KG1 (cell line): Measurements from ENCODE around the gene TCF25.
"Not testable (repeated sequence)": the region's sequence is repeated elsewhere in the genome, so short reads cannot be mapped to it uniquely, and the experiment has no call there.

Source experiments
- DNase-seq: peaks from one replicate; lab custom pipeline; 2025; lab: John Stamatoyannopoulos, UW

TCF25 gene

DNA sequence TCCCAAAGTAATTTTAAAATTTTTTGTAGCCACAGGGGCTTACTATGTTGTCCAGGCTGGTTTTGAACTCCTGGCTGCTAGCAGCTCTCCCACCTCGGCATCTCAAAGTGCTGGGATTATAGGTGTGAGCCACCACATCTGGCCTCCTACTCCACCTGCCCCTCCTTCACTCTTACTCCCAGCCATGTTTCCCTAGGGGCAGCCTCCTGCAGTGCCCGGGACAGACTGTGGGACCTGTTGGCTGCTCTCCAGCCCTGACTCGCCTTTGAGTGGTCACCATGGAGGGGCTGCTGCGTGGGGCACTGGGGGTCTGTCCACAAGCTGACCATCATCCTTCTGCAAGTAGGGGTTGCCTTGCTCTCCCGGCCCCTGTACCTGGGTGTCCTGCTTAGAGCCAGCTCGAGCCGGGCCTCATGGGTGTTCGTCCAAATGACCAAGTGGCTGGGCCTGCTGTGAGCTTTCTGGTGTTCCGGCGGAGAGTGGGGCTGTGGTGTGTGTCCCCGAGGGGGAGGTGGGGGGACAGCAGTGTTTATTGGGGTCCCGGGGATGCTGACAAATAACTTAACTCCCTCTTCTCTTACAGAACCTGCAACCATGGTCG, 28.6 kb upstream of the TCF25 start:
- DNase-seq: no peak

DNA sequence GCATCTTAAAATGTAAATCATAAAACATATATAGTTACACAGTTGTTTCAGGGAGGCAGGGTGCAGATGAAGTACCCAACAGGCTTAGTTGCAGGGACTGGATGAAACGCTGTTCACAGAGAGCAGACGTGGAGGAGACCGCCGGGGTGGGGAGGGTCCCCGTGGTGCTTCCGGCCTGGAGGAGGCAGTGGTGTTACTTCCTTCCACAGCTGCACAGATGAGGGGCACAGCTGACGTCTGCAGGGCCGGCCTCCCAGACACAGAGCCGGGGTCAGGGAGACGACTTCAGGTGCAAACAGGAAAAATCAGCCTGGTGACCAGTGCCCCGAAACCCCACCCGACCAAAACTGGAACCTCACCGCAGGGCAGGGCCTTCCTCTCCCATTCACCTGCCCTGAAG, 28.0 kb upstream of the TCF25 start:
- no peak for DNase-seq

DNA sequence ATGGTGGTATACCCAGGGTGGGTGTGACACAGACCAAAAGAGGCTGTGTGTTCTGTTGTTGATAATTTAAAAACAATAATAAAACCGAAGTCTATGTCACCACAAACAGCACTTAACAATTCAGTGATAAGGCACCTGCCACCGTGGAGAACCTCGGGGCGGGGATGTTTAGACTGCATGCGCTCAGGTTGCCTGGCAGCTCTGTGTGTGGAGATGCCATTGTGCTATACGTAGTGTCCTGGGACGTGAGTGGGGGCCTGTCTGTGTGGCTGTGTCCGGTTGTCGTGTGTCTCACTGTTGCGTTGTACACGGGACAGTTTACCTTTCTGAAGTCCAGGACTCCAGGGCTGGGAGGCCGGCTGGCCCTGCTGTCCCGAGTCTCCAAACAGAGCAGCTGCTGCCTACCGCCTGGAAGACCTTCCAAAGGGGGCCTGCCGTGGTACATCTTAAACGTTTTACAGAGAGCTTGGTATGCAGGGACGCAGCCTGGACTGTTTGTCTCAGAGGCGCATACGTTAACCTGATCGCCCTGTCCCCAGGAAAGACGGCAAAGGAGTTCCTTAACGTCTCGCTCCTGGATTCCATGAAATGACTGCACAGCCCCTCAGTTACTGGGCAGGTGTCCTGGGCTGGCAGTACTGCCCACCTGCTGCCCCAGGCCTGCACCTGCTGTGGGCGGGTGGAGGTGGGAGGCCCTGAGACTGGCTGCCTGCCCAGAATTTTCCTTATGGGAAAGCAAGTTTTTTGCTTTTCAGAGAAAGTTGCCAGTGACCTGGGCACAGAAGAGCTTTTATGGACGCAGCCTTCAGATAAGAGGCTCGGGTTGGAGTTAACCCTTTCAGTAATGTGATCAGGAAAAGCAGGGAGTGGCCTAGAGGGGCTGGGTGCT, 26.1 kb upstream of the TCF25 start:
- DNase-seq: no peak

DNA sequence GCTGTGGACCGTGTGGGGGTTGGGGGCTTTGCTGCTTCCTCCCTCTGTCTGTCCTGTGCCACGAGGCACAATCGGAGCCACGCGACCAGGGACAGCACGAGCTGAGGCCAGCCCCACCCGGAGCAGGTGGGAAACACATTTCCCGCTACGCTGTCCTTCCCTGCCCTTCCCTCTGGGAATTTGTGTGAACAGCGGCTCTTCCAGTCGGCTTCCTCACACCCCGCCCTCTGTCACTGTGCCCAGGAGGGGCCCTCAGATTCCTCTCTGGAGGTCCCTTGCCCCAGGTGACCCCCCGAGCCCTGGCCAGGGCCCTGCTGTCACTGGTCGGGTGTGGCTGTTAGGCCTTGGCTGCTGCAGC, 25.5 kb upstream of the TCF25 start:
- DNase-seq: no peak

DNA sequence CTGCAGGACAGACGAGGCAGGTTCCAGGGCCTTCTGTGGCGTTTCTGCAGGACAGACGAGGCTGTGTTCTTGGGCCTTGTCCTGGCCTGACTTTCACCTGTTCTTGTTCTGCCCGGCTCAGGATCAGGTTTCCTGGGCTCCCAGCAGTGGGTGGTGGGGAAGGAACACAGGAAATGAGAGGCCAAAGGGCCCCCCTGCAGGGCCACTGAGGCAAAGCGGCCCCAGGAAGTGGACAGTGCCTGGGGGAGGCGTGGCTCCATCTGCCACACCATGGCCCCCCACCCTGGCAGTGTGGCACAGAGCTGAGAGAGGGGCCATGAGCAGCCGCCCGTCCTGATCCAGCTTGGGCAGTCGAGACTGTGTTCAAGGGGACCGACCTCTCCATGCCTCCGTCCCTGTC, 24.4 kb upstream of the TCF25 start:
- no peak for DNase-seq

- DNase-seq: no peak
Observed at GRCh38 chr16:89853306-89853993, 19.9 kb upstream of the TCF25 start.

GRCh38 chr16:89855301-89855945, 18.0 kb upstream of the TCF25 start:
- DNase-seq: no peak

- no peak for DNase-seq
Observed at GRCh38 chr16:89855986-89856385, 17.4 kb upstream of the TCF25 start.

DNA sequence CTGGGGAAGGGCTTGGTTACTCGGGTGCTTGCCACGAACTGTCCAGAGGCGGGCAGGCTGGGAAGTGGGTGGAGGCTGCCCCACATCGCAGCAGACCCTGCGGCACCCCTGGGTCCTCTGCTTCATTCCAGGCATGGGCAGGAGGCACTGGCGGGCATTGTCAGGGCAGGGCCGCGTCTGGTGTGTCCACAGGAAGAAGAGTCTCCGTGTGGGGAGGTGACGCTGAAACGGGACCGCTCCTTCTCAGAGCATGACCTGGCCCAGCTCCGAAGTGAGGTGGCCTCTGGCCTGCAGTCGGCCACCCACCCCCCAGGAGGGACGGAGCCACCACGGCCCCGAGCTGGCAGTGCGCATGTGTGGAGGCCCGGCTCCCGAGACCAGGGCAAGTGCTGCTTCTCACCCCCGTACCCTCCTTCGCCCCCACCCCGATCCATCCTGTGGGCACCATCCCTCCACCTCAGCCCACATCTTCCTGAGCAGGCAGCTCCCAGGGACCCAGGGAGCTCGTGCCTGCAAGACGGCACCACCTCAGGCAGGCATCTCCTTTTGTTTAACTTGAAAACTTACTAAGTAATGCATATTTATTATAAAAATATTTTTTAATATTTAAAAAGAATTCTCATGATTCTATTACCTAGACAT, 14.3 kb upstream of the TCF25 start:
- DNase-seq: no peak

GRCh38 chr16:89859615-89860007, 13.8 kb upstream of the TCF25 start:
- DNase-seq: no peak

DNA sequence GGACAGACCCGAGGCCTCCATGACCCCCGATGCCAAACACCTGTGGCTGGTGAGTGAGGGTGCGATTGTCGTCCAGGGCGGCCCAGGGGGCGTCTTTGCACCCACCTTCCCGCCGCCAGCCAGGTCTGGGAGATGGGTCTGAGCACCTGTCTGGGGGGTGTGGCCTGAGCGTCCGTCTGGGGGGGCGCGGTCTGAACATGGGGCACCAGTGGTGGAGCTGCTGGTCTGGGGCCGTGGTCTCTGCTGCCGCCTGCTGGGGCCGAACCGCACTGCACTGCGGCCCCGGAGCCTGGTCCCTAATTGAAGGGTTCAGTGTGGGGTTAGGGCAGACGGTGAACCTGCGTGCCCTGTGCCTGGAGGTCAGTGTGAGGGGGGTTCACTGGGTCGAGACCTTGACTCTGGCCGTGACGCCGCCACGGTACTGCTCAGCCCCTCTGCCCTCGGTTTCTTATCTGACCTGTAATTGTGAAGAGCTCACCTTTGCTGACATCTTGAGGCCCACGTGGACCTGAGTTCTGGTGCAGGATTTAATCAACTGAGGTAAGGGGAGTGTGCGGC, 12.6 kb upstream of the TCF25 start:
- no peak for DNase-seq

DNA sequence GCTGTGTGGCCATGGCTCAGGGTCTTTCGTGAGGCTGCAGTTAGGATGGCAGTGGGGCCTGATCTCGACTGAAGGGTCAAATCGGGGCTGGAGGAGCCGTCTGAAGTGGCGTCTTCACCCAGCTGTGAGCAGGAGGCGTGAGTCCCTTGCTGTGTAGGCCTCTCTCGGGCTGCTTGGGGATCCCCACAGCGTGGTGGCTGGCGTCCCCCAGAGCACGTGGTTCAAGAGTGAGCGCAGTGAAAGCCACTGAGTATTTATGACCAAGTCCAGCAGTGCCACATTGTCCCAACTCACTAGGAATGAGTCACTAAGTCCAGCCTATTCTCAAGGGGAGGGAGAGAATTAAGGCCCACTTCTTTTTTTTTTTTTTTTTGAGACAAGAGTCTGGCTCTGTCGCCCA, 11.7 kb upstream of the TCF25 start:
- DNase-seq: no peak

GRCh38 chr16:89862732-89863131, 10.7 kb upstream of the TCF25 start:
- no peak for DNase-seq

- DNase-seq: no peak
Observed at GRCh38 chr16:89863741-89864526, 9.5 kb upstream of the TCF25 start.

DNA sequence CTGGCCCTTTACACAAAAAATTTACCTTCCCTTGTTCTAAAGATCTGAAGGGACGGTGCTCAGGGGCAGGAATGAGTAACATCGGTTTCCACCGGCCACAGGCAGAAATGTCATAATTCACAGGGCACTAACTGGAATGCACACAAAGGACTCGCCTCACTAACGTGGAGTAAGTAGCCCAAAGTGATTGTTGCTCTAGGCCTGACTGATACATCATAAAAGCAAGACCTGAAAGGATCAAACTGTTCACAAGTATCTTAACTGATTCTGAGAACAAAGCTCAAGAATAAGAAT, 8.9 kb upstream of the TCF25 start:
- DNase-seq: no peak

DNA sequence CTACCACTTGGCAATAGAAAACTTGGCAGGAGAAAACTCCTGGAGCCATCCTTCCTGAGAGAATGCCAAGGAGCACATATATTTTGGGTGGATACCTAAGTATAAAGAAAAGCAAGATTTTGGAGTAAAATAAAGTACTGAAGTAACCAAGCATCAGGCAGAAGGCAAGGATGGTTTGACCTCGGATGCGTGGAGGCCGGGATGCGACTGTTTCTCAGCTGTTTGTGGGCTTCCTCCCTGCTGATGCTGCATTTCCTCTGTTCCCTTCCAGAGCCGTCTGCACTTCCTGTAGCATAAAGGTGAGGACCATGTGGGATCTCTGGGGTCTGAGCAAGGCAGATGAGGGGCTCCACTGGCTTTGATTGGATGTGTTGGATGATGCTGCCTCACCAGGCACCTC, 5.5 kb upstream of the TCF25 start:
- no peak for DNase-seq

- no peak for DNase-seq
Observed at GRCh38 chr16:89869911-89870310, 3.5 kb upstream of the TCF25 start.

DNA sequence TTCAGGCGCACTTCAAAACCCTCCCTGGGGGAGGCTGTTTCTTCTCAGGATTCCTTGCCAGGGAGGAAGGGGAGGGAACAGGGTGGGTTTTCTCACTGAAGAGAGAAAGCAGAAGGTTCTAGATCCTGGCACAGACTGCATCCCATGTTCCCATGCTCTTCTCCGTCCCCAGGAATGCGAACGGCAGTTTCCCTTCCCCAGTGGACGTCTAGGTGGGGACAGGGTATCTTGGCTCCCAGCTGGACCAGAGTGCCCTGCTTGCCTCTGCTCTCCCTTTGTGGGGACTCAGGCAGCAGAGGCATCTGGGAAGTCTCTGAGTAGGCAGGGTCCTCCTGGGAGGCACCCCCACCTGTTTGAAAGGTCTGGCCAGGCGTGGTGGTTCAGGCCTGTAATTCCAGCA, 3.0 kb upstream of the TCF25 start:
- DNase-seq: no peak

DNA sequence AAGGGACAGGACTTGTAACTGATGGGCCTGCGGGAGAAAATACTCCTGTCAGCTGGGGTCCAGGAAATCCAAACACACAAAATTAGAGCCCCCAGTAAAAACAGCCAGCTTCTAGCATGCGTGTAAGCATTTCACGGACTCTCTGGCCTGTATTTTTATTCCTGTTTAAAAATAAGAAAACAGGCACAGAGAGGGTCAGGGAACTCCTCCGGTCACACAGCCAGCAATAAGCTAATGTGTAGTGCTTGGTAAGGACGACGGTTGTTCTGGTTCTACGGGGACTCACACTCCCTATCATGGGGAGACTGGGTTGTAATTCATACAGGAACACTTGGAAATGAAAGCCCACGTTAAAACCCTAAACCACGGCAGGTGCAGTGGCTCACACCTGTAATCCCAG, 1.5 kb upstream of the TCF25 start:
- no peak for DNase-seq

DNA sequence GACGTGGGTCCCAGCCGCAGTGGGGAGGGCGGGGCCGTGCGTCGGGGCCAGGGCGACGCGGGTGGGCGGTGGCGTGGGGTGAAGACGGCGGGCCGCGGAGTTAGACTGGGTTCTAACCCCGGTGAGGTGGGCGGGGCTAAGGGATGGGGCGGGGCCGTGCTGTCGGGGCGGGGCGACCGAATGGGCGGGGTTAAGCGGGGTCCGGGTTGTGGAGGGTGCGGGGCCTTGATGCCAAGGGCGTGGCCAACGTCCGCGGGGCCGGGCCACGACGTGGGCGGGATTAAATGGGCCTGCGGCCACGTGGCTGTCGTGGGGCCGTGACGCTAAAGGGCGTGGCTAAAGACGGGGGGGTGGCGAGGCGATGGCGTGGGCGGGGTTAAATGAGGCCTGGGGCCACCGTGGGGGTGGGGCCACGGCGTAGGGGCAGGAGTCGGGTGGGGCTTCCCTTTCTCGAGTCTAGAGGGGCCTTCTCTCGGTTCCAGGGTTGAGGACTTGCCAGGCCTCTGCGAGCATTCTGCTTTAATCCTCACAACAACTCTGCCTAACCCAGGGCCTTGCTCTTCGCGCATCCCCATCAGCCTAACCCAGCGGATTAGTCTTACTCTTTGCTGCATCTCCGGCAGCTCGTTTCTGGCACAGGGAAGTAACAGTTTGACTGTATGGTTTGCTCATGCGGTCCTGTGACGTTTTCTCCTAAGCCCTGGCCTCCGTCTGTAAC, 739 bp downstream of the TCF25 start:
- DNase-seq: peak; percentile 68

DNA sequence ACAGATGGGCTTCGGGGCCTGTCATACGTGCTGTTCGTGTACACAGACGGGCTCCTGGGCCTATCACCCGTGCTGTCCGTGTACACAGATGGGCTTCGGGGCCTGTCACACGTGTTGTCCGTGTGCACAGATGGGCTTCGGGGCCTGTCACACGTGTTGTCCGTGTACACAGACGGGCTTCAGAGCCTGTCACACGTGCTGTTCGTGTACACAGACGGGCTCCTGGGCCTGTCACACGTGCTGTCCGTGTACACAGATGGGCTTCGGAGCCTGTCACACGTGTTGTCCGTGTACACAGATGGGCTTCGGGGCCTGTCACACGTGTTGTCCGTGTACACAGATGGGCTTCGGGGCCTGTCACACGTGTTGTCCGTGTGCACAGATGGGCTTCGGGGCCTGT, 5.7 kb downstream of the TCF25 start:
- DNase-seq: not testable (repeated sequence)
